ENCODE results near the gene PERM1. TPM values are rescaled to one million over a fixed set of nuclear protein-coding genes. Genes with fewer than 3 reads are reported as not detected.

Gene PERM1
- total and polyA plus RNA-seq, 9 of the 15 experiments (the other 6 are each of a cell fraction or from before 2014, with no cell fraction given) = not detected

DNA sequence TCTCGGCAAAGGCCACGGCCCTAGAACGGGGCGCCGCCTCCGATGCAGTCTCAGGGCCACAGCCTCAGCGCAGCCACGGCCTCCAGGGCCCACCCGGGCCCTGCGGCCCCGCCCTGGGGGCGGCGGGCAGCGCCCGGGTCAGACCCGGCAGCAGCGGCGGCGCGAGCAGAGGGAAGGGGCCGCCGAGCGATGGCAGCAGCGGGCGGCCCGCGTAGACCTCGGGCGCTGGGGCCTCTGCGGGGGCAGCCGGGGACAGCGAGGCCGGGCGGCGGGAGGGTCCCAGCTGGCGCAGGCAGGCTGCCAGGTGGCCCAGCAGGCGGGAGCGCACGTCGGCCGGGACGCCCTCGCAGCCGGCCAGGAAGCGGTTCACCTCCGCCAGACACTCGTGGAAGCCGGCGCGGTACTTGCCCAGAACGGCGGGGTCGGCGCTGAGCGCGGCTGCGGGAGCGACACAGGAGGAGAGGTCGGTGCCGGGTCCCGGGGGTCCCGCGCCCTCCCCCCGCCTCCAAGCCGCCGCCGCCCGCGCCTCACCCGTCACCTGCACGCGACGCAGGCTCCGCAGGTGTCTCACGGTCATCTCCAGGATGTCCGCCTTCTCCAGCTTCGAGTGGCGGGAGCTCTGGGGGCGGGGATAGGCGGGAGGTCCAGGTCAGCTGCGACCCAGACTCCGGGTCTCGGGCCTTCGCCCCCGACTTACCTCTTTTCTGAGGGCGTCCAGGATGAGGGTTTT, 17.3 kb upstream of the PERM1 start (continued):
- TF ChIP-seq, protein P1, sequence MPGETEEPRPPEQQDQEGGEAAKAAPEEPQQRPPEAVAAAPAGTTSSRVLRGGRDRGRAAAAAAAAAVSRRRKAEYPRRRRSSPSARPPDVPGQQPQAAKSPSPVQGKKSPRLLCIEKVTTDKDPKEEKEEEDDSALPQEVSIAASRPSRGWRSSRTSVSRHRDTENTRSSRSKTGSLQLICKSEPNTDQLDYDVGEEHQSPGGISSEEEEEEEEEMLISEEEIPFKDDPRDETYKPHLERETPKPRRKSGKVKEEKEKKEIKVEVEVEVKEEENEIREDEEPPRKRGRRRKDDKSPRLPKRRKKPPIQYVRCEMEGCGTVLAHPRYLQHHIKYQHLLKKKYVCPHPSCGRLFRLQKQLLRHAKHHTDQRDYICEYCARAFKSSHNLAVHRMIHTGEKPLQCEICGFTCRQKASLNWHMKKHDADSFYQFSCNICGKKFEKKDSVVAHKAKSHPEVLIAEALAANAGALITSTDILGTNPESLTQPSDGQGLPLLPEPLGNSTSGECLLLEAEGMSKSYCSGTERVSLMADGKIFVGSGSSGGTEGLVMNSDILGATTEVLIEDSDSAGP (CRISPR knock-in tag; IDR thresholded peaks at IDR 0.05) = no peak
- TF ChIP-seq ELF1 (tag; IDR thresholded peaks at IDR 0.05) = no peak
- no peak for TF ChIP-seq STAT5A (IDR thresholded peaks at IDR 0.05; ENCODE audit: borderline replicate concordance, low read length)
- TF ChIP-seq YY1 (IDR thresholded peaks at IDR 0.05; ENCODE audit: borderline replicate concordance in 1 of 3, control insufficient read depth in 1 of 3, extremely low read depth in 1 of 3, insufficient read depth in 3 of 3, insufficient read length in 1 of 3, insufficient replicate concordance in 2 of 3, low read depth in 1 of 3, low read length in 2 of 3) = peak in 1 of 3 experiments; percentile 41
- no peak for TF ChIP-seq MCM7 (IDR thresholded peaks at IDR 0.05)
- peak; percentile 6; the same call in 1 of the 2 replicates for TF ChIP-seq MYC (IDR thresholded peaks at IDR 0.05; ENCODE audit: low read depth, low read length)
- TF ChIP-seq MYC (CRISPR knock-in tag; IDR thresholded peaks at IDR 0.05; ENCODE audit: borderline replicate concordance, low read depth) = no peak
- TF ChIP-seq, protein P2, sequence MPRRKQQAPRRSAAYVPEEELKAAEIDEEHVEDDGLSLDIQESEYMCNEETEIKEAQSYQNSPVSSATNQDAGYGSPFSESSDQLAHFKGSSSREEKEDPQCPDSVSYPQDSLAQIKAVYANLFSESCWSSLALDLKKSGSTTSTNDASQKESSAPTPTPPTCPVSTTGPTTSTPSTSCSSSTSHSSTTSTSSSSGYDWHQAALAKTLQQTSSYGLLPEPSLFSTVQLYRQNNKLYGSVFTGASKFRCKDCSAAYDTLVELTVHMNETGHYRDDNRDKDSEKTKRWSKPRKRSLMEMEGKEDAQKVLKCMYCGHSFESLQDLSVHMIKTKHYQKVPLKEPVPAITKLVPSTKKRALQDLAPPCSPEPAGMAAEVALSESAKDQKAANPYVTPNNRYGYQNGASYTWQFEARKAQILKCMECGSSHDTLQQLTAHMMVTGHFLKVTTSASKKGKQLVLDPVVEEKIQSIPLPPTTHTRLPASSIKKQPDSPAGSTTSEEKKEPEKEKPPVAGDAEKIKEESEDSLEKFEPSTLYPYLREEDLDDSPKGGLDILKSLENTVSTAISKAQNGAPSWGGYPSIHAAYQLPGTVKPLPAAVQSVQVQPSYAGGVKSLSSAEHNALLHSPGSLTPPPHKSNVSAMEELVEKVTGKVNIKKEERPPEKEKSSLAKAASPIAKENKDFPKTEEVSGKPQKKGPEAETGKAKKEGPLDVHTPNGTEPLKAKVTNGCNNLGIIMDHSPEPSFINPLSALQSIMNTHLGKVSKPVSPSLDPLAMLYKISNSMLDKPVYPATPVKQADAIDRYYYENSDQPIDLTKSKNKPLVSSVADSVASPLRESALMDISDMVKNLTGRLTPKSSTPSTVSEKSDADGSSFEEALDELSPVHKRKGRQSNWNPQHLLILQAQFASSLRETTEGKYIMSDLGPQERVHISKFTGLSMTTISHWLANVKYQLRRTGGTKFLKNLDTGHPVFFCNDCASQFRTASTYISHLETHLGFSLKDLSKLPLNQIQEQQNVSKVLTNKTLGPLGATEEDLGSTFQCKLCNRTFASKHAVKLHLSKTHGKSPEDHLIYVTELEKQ (CRISPR knock-in tag; IDR thresholded peaks at IDR 0.05) = no peak
- TF ChIP-seq, protein P3, sequence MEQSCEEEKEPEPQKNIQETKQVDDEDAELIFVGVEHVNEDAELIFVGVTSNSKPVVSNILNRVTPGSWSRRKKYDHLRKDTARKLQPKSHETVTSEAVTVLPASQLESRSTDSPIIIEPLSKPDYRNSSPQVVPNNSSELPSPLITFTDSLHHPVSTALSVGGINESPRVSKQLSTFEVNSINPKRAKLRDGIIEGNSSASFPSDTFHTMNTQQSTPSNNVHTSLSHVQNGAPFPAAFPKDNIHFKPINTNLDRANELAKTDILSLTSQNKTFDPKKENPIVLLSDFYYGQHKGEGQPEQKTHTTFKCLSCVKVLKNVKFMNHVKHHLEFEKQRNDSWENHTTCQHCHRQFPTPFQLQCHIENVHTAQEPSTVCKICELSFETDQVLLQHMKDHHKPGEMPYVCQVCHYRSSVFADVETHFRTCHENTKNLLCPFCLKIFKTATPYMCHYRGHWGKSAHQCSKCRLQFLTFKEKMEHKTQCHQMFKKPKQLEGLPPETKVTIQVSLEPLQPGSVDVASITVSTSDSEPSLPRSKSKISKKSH (CRISPR knock-in tag; IDR thresholded peaks at IDR 0.05) = no peak
- TF ChIP-seq, protein P4, sequence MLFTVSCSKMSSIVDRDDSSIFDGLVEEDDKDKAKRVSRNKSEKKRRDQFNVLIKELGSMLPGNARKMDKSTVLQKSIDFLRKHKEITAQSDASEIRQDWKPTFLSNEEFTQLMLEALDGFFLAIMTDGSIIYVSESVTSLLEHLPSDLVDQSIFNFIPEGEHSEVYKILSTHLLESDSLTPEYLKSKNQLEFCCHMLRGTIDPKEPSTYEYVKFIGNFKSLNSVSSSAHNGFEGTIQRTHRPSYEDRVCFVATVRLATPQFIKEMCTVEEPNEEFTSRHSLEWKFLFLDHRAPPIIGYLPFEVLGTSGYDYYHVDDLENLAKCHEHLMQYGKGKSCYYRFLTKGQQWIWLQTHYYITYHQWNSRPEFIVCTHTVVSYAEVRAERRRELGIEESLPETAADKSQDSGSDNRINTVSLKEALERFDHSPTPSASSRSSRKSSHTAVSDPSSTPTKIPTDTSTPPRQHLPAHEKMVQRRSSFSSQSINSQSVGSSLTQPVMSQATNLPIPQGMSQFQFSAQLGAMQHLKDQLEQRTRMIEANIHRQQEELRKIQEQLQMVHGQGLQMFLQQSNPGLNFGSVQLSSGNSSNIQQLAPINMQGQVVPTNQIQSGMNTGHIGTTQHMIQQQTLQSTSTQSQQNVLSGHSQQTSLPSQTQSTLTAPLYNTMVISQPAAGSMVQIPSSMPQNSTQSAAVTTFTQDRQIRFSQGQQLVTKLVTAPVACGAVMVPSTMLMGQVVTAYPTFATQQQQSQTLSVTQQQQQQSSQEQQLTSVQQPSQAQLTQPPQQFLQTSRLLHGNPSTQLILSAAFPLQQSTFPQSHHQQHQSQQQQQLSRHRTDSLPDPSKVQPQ (CRISPR knock-in tag; IDR thresholded peaks at IDR 0.05; ENCODE audit: borderline replicate concordance) = no peak
- no peak for TF ChIP-seq KAT2B (IDR thresholded peaks at IDR 0.05; ENCODE audit: low read depth, low read length)
- TF ChIP-seq TCFL5 (CRISPR knock-in tag; conservative IDR thresholded peaks at IDR 0.05) = no peak
- TF ChIP-seq, protein P5, sequence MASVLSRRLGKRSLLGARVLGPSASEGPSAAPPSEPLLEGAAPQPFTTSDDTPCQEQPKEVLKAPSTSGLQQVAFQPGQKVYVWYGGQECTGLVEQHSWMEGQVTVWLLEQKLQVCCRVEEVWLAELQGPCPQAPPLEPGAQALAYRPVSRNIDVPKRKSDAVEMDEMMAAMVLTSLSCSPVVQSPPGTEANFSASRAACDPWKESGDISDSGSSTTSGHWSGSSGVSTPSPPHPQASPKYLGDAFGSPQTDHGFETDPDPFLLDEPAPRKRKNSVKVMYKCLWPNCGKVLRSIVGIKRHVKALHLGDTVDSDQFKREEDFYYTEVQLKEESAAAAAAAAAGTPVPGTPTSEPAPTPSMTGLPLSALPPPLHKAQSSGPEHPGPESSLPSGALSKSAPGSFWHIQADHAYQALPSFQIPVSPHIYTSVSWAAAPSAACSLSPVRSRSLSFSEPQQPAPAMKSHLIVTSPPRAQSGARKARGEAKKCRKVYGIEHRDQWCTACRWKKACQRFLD (CRISPR knock-in tag; IDR thresholded peaks at IDR 0.05) = no peak; the same call in 1 of the 2 replicates

Data from K562 (cell line).